Loucy (cell line): ENCODE data around the gene RAPGEF1.

ENCODE experiments used
- H2AFZ ChIP-seq: fragments of 200-600 bp; sonication (generic); 2 replicates; pipeline ENCODE4 v1.6.0; 2016; ENCODE audit warnings: antibody characterized with exemption, mild to moderate bottlenecking, low read length, moderate library complexity
- H3F3A ChIP-seq: fragments of 200-600 bp; 2 replicates; pipeline ENCODE4 v1.6.0; 2016; ENCODE audit warnings: antibody characterized with exemption, low read depth, mild to moderate bottlenecking
- H3K27me3 ChIP-seq: fragments of 200-600 bp; sonication (generic); 2 replicates; pipeline ENCODE4 v1.6.1; 2014; ENCODE audit warnings: low read length, mild to moderate bottlenecking; ENCODE audit not compliant: insufficient read depth, poor library complexity, severe bottlenecking
- H3K36me3 ChIP-seq: fragments of 200-600 bp; sonication (generic); 2 replicates; pipeline ENCODE4 v1.6.1; 2016; ENCODE audit warnings: low read length; ENCODE audit not compliant: insufficient read depth
- H3K4me1 ChIP-seq: fragments of 200-600 bp; sonication (generic); 2 replicates; pipeline ENCODE4 v1.5.1; 2014; ENCODE audit warnings: low read length, mild to moderate bottlenecking; ENCODE audit not compliant: insufficient read depth, poor library complexity, severe bottlenecking
- H3K4me2 ChIP-seq: fragments of 200-600 bp; sonication (generic); 2 replicates; pipeline ENCODE4 v1.6.0; 2014; ENCODE audit warnings: antibody characterized with exemption, low read length, low read depth, mild to moderate bottlenecking; ENCODE audit not compliant: poor library complexity, severe bottlenecking
- H3K4me3 ChIP-seq: fragments of 200-600 bp; sonication (generic); 2 replicates; pipeline ENCODE4 v1.5.1; 2014; ENCODE audit warnings: low read length, mild to moderate bottlenecking, mixed read lengths; ENCODE audit not compliant: poor library complexity, severe bottlenecking
- H3K79me2 ChIP-seq: fragments of 200-600 bp; sonication (generic); 2 replicates; pipeline ENCODE4 v1.6.1; 2014; ENCODE audit warnings: low read length; ENCODE audit not compliant: insufficient read depth
- H3K9ac ChIP-seq: fragments of 200-600 bp; sonication (generic); 2 replicates; pipeline ENCODE4 v1.6.0; 2014; ENCODE audit warnings: mild to moderate bottlenecking, low read depth, low read length, moderate library complexity; ENCODE audit not compliant: poor library complexity, severe bottlenecking
- H3K9me2 ChIP-seq: fragments of 200-600 bp; sonication (generic); replicated peaks from 2 replicates; pipeline ENCODE4 v1.6.1; 2016; ENCODE audit warnings: low read depth, low read length, mixed read lengths
- H3K9me3 ChIP-seq: fragments of 200-600 bp; sonication (generic); 2 replicates; pipeline ENCODE4 v1.6.1; 2014; ENCODE audit warnings: mild to moderate bottlenecking, antibody characterized with exemption, low read length, low read depth; ENCODE audit not compliant: insufficient read depth
- H4K20me1 ChIP-seq: fragments of 200-600 bp; sonication (generic); 2 replicates; pipeline ENCODE4 v1.6.0; 2014; ENCODE audit warnings: antibody characterized with exemption, low read length, mild to moderate bottlenecking; ENCODE audit not compliant: insufficient read depth, poor library complexity, severe bottlenecking
- CTCF ChIP-seq: fragments of 200-600 bp; sonication (generic); conservative IDR thresholded peaks from 2 replicates; pipeline ENCODE4 v1.5.1; 2014; ENCODE audit warnings: mild to moderate bottlenecking, antibody characterized with exemption, low read length
- EZH2phosphoT487 ChIP-seq: fragments of 200-600 bp; IDR thresholded peaks from 2 replicates; pipeline ENCODE4 v1.6.1; 2018; ENCODE audit warnings: antibody characterized with exemption, mild to moderate bottlenecking, moderate library complexity, borderline replicate concordance

Gene RAPGEF1

GRCh38 chr9:131719262-131719908 is 20.5 kb downstream of the RAPGEF1 start:
- Histone ChIP-seq H3K9me3 (no peaks in the 10 kb centered on the region), H3K79me2 (peaks cover 95% of the 10 kb centered on the region), H3F3A (no peaks in the 10 kb centered on the region), H3K27me3 (no peaks in the 10 kb centered on the region), H3K9ac (no peak overlapping the region), H3K4me1 (peaks cover 14% of the 10 kb centered on the region), H3K36me3 (peaks cover 16% of the 10 kb centered on the region; the same call in 1 of the 2 replicates), H3K4me3 (no peak overlapping the region), H4K20me1 (peaks cover 8% of the 10 kb centered on the region), H2AFZ (no peak overlapping the region), H3K9me2 (no peaks in the 10 kb centered on the region), H3K4me2 (no peak overlapping the region)
- TF ChIP-seq EZH2phosphoT487 (no peak), CTCF (no peak)

GRCh38 chr9:131717719-131718460 is 22.0 kb downstream of the RAPGEF1 start:
- H2AFZ ChIP-seq, result no peak overlapping the region
- peaks cover 14% of the 10 kb centered on the region for H3K4me1 ChIP-seq
- peaks cover 94% of the 10 kb centered on the region for H3K79me2 ChIP-seq
- H3K4me3 ChIP-seq, result no peak overlapping the region
- H3K4me2 ChIP-seq, result no peak overlapping the region
- H3K9me3 ChIP-seq, result no peaks in the 10 kb centered on the region
- no peaks in the 10 kb centered on the region for H3K9me2 ChIP-seq
- H3K27me3 ChIP-seq, result no peaks in the 10 kb centered on the region
- TF ChIP-seq CTCF (no peak), EZH2phosphoT487 (no peak)
- no peak overlapping the region for H3K9ac ChIP-seq
- H3K36me3 ChIP-seq, result peaks cover 14% of the 10 kb centered on the region; the same call in 1 of the 2 replicates
- H4K20me1 ChIP-seq, result peaks cover 12% of the 10 kb centered on the region
- H3F3A ChIP-seq, result no peaks in the 10 kb centered on the region

- Histone ChIP-seq H4K20me1 (peaks cover 9% of the 10 kb centered on the region), H3K4me2 (no peak overlapping the region), H3F3A (no peaks in the 10 kb centered on the region), H2AFZ (no peak overlapping the region), H3K4me3 (no peak overlapping the region), H3K36me3 (peaks cover 10% of the 10 kb centered on the region; the same call in 1 of the 2 replicates), H3K9me2 (no peaks in the 10 kb centered on the region), H3K79me2 (peaks cover 94% of the 10 kb centered on the region), H3K9me3 (no peaks in the 10 kb centered on the region), H3K27me3 (no peaks in the 10 kb centered on the region), H3K9ac (no peak overlapping the region), H3K4me1 (peaks cover 14% of the 10 kb centered on the region)
- no peak for TF ChIP-seq CTCF
- no peak for TF ChIP-seq EZH2phosphoT487
These were observed 24.0 kb downstream of the RAPGEF1 start for GRCh38 chr9:131715906-131716305.
